ENCODE data around the gene RIMS4. TPM values are rescaled to one million over a fixed set of nuclear protein-coding genes. Genes with fewer than 3 reads are reported as not detected.

Gene RIMS4
- total and polyA plus RNA-seq, 3 donors from 2014 or later = 29.7 to 72.1 (median 32.1) TPM

DNA sequence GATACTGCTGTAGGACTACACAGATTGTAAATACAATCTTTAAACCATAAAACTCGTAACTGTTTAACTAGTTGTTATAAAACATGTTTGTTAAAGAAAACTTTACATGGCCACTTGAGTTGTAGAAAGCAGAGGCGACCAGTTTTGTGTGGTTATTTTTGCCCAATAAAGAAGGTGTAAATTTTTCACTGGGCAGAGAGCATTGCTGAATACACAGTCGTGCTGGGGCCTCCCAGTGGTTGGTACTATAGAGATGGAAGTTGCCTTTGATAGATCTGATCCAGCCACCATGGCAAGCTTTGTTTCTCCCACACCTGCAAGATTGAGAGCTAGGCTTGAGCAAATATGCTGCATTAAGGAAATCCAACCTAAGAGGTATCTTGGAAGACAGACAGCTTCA is 41.2 kb upstream of the RIMS4 start:
- intact Hi-C loops (cut with DNase I; ENCODE audit: low total_unique reads) = no loop called here
- no peak for DNase-seq
- Histone ChIP-seq H3K4me1 (peaks cover 6% of the 10 kb centered on the region), H3K4me3 (no peak overlapping the region), H3K36me3 (ENCODE audit: low read depth, missing control alignments) (no peaks in the 10 kb centered on the region), H3K27me3 (no peaks in the 10 kb centered on the region), H3K27ac (no peak overlapping the region), H3K9me3 (no peaks in the 10 kb centered on the region)
- no peak for TF ChIP-seq POLR2A (IDR thresholded peaks at IDR 0.05)
- TF ChIP-seq, protein P1, sequence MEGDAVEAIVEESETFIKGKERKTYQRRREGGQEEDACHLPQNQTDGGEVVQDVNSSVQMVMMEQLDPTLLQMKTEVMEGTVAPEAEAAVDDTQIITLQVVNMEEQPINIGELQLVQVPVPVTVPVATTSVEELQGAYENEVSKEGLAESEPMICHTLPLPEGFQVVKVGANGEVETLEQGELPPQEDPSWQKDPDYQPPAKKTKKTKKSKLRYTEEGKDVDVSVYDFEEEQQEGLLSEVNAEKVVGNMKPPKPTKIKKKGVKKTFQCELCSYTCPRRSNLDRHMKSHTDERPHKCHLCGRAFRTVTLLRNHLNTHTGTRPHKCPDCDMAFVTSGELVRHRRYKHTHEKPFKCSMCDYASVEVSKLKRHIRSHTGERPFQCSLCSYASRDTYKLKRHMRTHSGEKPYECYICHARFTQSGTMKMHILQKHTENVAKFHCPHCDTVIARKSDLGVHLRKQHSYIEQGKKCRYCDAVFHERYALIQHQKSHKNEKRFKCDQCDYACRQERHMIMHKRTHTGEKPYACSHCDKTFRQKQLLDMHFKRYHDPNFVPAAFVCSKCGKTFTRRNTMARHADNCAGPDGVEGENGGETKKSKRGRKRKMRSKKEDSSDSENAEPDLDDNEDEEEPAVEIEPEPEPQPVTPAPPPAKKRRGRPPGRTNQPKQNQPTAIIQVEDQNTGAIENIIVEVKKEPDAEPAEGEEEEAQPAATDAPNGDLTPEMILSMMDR (IDR thresholded peaks at IDR 0.05) = no peak
- WGBS, 2 donors = 65 to 81% methylated on average over 3 of the region's 3 CpGs

DNA sequence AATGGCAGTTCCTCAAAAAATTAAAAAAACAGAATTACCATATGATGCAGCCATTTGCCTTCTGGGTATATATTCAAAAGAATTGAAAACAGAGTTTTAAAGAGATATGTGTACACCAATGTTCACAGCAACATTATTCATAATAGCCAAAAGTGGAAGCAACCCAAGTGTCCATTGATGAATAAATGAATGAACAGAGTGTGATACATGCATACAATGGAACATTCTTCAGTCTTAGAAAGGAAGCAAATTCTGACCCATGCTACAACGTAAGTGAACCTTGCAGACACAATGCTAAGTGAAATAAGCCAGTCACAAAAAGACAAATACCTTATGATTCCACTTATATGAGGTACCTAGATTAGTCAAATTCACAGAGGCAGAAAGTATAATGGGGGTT is 40.5 kb upstream of the RIMS4 start:
- TF ChIP-seq, protein P1 (IDR thresholded peaks at IDR 0.05) = no peak
- TF ChIP-seq POLR2A (IDR thresholded peaks at IDR 0.05) = no peak
- no peak overlapping the region for H3K4me3 ChIP-seq
- H3K9me3 ChIP-seq = no peaks in the 10 kb centered on the region
- no peaks in the 10 kb centered on the region for H3K4me1 ChIP-seq
- no peaks in the 10 kb centered on the region for H3K27me3 ChIP-seq
- no peaks in the 10 kb centered on the region for H3K36me3 ChIP-seq (ENCODE audit: low read depth, missing control alignments)
- DNase-seq = no peak
- 97 to 100% methylated on average over 1 of the region's 1 CpG for WGBS, 2 donors
- intact Hi-C loops (cut with DNase I; ENCODE audit: low total_unique reads) = no loop called here
- H3K27ac ChIP-seq = no peak overlapping the region

GRCh38 chr20:44850272-44850671 is 39.9 kb upstream of the RIMS4 start:
- TF ChIP-seq, protein P1 (IDR thresholded peaks at IDR 0.05) = no peak
- TF ChIP-seq POLR2A (IDR thresholded peaks at IDR 0.05) = no peak
- no peak for DNase-seq
- Histone ChIP-seq H3K27me3 (no peaks in the 10 kb centered on the region), H3K4me1 (no peaks in the 10 kb centered on the region), H3K4me3 (no peak overlapping the region), H3K36me3 (ENCODE audit: low read depth, missing control alignments) (no peaks in the 10 kb centered on the region), H3K27ac (no peak overlapping the region), H3K9me3 (no peaks in the 10 kb centered on the region)
- 77 to 83% methylated on average over 3 of the region's 3 CpGs for WGBS, 2 donors
- intact Hi-C loops (cut with DNase I; ENCODE audit: low total_unique reads) = no loop called here

DNA sequence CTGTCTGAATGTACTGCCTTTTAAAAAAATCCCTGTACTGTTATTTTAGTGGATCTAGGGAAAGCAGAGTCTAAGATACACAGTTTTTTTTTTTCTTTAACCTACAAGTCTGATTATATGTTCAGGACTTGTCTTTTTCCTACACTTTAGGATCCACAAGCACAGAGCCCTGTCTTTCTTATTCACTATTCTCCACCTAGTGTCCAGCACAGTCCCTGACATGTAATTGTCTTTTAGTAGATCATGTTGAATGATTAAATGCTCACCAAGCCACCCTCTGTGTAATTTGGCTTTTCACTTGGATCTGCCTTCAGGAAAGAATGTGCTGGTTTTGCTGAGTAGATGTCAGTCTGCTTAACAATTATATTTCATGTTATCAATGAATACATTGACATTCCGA is 39.4 kb upstream of the RIMS4 start:
- TF ChIP-seq POLR2A (IDR thresholded peaks at IDR 0.05) = no peak
- TF ChIP-seq, protein P1 (IDR thresholded peaks at IDR 0.05) = no peak
- intact Hi-C loops (cut with DNase I; ENCODE audit: low total_unique reads) = no loop called here
- 76 to 80% methylated on average over 1 of the region's 1 CpG for WGBS, 2 donors
- Histone ChIP-seq H3K36me3 (ENCODE audit: low read depth, missing control alignments) (no peaks in the 10 kb centered on the region), H3K4me3 (no peak overlapping the region), H3K27ac (no peak overlapping the region), H3K9me3 (no peaks in the 10 kb centered on the region), H3K4me1 (no peaks in the 10 kb centered on the region), H3K27me3 (no peaks in the 10 kb centered on the region)
- DNase-seq = no peak

- intact Hi-C loops (cut with DNase I; ENCODE audit: low total_unique reads) = no loop called here
- TF ChIP-seq, protein P1 (IDR thresholded peaks at IDR 0.05) = no peak
- no peak for TF ChIP-seq POLR2A (IDR thresholded peaks at IDR 0.05)
- Histone ChIP-seq H3K4me3 (no peak overlapping the region), H3K4me1 (no peaks in the 10 kb centered on the region), H3K9me3 (no peaks in the 10 kb centered on the region), H3K27ac (no peak overlapping the region), H3K27me3 (no peaks in the 10 kb centered on the region), H3K36me3 (ENCODE audit: low read depth, missing control alignments) (no peaks in the 10 kb centered on the region)
- 75 to 80% methylated on average over 4 of the region's 4 CpGs for WGBS, 2 donors
- DNase-seq = no peak
Observed at GRCh38 chr20:44848254-44849015, 38.1 kb upstream of the RIMS4 start.

Data from testis (tissue), 3 donors.